CD4-positive, alpha-beta T cell treated with Interleukin-12 subunit alpha and Interleukin-12 subunit beta, for 1 hour (primary cell): Measurements from ENCODE around the gene COA4.

Experiments
- DNase-seq: peaks from one replicate; pipeline ENCODE4 v3.0.0-alpha.2; 2020

COA4 gene

DNA sequence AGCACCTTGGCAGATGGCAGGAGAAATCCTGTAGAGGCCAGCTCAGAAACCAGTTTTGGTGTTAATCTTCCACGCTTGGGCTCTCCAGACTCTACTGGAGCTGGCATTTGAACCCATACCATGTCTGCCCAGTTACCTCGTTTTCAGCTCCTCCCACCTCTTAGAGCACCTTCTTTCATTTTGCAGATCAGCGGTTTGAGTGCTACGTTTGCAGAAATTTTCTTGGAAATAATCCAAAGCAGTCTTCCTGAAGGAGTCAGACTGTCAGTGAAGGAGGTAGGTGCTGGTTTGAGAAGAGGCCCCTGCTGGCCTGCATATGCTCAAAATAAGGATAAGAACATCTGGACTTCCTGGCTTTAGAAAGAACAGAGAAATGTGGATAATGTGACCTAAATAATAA is 13.7 kb downstream of the COA4 start:
- DNase-seq: no peak

DNA sequence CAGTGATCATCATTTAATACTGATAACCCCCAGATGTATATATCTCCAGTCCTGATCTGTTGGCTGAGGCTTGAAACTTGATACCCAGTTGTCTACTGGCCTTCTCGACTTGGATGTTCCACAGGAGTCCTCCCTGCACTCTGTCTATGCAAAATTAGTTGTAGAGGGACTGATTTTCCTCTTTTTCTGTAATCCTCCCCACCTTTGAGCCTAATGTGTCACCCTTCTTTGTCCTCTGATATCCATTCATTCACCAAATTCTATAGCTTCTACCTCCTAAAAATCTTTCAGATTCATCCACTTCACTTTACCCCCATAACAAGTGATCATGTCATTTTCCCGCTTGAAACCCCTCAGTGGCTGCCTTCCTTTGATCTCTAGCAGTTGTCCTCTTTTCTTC is 16.4 kb downstream of the COA4 start:
- no peak for DNase-seq

DNA sequence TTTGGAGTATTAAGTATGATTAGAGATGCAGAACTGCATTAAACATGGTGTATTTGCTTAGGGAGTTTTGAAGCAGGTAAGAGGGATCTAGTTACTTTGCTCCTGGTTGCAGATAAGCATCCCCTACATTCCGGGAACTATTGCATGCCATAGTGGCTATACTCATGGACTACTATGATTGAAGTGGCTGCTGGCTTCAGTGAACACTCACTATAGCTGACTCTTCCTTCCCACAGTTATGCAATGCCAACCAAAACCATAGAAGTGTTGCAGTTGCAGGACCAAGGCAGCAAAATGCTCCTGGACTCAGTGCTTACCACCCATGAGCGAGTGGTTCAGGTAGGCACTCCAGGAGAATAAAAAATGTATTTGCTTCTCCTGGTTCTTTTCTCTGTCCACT is 17.0 kb downstream of the COA4 start:
- no peak for DNase-seq

DNA sequence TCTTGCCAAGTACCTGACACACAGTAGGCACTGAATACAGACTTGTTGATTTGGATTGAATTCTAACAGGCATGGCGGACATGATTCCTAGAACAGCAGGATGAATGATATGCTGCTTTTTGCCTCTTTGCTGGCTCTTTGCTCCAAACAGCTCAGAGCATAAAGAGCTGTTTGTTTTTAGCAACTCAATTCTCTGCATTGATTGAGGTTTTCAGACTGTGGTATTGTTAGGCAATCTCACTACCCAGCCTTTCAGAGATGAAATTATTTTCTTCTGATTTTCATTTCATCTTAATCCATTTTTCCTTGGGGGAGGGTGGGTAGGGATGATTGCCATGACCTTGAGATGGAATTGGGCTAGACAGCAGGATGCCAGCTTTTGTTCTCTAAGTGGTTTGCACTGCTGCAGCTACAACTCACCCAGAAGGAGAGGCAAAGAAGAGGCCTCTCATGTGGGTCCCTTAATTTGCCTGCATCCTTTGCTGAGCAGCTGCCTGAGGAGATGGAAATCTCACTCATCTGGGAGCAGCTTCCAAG is 20.5 kb downstream of the COA4 start:
- no peak for DNase-seq

DNA sequence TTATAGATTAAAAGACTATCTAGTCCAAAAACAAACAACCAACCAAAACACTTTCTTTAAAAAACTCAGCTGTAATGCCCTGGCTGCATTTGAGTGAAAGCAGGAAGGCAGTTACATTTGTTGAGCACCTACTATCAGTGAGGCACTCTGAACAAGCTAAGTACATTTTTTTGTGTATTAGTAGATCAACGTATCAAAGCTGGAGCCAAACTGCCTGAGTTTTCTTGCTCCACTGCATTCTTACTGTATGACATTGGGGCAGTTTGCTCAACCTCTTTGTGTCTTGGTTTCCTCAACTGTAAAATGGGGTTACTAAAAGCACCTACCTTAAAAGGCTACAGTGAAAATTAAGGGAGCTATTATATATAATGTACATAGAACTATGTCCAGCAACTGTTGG is 22.0 kb downstream of the COA4 start:
- no peak for DNase-seq

DNA sequence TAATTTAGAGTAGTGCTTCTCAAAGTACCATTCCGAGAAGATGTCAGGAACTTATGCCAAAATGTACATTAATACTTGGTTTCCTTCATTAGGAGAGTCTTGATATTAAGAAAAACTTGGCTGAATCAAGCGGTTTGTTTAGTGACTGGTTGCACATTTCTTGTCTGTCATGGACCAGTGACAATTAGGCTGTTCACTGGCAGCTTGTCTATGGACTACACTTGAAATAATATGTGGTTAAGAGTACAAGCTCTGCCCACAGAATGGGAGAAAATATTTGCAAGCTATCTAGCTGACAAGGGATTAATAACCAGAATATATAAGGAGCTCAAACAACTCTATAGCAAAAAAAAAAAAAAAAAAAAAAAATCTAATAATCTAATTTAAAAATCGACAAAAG is 24.6 kb downstream of the COA4 start:
- DNase-seq: no peak

DNA sequence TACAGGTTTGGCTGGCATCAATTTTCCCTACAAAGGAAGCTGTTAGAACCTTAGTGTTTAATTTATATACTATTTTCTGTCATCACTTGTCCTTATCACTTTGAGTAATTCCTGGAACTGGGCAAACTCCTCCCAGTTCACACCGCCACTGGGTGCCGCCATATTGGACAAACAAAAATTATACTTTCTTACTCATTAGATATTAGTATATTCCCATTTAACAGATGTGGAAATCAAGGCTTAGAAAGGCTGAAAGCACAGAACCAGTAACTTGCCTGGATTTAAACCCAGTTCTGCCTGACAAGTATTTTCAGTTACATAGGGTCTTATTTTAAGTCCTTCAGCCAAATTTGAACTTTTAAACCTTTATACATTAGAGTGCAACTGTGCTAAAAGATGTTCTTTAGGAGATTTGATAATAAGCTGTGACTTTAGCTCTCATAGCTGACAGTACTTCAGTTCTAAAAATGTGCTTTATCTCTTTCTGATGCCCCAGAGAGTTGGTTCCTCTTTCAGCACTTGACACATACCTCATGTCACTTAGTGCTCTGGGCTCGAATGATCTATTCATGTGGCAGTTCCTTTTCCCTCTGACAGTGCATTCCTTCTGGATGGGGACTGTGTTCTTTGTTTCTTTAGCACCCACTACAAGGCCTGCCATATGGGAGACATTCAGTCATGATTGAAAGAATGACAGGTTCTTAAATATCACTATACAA is 25.4 kb downstream of the COA4 start:
- no peak for DNase-seq

DNA sequence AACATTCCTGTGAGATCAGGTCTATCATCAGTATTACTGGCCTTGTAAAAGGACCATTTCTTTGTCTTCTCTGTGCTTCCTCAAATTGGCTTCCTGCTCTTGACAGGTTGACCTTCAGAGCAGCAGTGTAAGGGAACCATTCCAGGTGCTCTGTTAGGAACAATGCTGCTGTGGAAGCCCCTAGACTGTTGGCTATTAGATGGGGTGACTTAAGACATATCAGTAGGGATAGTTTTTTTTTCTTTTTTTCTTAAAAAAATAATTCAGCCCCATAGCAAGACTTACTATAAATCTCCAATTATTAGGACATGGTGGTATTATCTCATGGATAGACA is 37.6 kb downstream of the COA4 start:
- DNase-seq: no peak

DNA sequence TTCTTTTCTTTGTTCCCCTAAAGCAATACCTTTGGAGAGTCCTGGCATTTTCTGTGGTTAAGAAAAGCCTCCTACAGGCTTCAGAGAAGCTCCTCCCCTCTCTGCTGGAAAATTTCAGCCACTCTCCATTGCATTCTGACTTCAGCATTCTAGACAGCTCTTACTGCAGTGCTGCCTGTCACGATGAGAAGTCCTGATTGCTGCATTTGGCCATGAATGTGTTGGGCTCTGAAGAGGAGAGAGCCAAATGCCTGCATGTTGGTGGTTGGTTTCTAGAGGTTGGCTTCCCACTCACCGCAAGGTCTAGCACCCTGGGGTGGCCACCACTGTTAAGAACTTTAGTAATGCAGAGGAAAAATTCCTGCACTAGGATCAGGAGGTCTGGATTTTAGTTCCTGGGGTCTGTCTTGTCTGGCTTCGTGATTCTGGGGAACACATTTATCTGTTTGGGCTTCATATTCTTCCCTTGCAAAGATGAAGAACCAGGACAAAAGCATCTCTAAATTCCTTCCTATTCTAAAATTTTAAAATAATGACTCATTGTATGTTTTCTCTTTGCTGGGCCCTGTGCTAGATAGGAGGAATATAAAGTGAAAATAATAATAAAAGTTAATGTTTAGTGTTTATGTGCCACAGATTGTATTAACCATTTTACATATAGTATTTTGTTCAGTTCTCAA is 38.1 kb downstream of the COA4 start:
- no peak for DNase-seq

DNA sequence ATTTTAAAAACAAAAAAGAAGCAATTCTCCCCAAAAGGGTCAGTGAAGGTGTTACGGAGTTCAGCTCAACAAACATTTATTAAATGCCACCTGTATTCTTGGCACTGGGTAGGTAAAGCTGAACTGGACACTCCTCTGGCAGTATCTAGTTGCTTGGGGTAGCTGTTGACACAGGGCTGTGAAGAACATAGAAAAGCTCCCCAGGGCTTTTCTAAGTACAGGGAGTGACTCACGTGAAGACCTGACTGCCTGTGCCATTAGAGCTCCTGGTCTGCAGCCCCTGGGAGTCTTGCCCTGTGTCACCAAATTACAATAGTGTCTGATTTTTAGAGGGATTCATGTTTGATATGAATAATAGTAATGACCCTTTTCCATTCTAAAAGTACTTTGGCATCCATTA is 43.6 kb downstream of the COA4 start:
- no peak for DNase-seq

DNA sequence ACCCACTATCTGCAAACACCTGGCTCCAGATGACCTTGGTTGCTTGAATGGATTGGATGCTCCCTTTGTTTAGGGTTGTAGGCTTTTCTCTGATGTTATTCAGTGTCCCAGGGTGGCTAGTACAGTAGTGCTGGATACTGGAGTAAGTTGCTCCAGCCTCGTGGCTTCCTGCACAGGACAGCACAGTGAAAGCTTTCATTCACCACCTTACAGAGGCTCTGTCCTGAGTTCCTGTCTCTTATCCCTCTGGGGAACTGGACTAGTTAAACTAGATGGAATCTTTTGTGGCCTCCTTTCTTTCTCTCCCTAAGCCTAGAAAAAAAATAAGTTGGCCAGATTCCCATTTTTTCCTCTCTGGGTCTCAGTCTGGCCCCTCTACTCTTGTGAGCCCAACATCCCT is 46.4 kb downstream of the COA4 start:
- DNase-seq: no peak
